Activated CD4-positive, CD25-positive, alpha-beta regulatory T cell treated with anti-CD3 and anti-CD28 coated beads, Interleukin-2, amount 50 U/mL, for 72 hours (primary cell): ENCODE data around the gene ADAMTS6.

Experiments used
- DNase-seq: peaks from one replicate; pipeline ENCODE4 v3.0.0; 2021

ADAMTS6 gene

DNA sequence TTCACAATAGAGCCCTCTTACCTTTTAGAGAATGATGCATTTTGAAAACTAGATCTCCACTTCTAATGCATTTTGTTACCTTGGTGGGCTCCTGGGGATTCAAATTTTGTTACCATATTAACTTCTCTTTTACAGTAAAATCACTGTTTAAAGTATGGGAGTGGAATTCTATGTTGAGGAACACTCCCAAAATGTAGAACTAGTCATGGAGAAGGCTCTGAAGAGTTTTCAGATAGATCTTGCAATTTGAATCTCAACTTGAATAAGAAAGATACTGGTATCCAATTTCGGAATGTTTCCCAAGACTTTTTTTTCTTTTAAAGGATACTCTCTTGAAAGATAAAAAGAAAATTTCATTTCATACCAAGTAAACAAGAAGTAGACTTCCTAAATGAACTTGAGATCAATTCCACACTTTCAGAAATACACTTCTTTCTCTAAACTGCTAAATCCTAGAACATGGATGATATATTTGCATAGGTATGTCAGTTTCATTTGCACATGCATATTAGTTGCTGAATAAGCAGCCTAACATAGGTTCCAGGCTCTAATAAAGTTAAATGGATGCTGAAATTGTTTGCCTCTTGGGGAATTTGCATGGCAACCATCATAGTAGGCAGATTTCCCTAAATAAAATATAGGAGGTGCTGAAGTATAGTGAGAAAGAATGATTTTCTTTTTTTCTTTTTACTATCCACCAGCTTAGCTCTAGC is 205.4 kb downstream of the ADAMTS6 start:
- DNase-seq = no peak

DNA sequence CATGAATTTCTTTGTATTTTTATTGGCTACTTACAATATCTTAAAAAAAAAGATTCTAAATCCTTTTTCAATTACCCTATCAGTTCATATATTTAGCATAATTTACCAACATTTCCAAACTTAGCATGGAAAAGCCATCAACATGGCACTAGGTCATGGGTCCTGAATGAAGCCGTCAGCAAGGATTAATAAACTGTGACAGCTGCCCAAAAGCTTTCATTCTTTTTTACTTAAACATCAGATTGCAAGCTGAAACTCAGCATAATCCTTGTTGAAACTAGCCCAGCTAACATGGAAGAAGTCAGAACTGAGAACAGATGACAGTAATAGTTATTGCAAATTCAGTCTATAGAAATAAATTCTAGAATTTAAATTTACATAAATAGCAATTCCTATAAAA is 209.8 kb downstream of the ADAMTS6 start:
- DNase-seq = no peak

DNA sequence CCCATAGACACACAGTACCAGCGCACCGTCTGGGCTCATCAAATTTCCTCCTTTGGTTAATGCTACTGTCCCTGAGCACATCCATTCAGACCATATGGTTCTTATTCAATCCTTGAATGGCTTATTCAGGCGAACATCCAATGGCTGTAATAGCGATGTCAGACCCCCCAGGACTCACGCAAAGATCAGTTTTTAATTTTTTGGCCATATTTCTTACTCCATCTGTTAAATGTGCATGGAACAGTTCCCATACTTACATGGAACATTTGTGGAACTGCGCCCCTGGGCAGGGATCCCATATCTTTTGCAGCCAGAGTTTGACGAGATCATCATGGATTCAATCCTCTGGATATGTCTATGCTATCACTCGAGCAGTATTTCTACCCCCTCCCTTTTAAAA is 213.2 kb downstream of the ADAMTS6 start:
- DNase-seq = no peak

DNA sequence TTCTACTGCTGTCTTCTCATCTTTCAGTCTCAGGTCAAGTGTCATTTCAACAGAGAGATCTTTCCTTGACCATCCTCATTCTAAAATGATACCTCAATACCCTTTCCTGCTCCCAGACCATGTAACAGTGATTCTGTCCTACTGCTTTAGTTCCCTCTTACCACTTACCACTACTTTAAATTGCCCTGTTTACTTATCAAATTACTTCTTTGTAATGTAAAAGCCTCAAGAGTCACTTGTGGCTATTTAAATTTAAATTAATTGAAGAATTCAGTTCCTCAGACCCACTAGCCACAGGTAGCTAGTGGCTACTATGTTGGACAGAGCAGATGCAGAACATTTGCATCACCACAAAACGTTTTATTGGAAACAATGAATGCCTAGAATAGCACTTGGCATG is 217.3 kb downstream of the ADAMTS6 start:
- no peak for DNase-seq

DNA sequence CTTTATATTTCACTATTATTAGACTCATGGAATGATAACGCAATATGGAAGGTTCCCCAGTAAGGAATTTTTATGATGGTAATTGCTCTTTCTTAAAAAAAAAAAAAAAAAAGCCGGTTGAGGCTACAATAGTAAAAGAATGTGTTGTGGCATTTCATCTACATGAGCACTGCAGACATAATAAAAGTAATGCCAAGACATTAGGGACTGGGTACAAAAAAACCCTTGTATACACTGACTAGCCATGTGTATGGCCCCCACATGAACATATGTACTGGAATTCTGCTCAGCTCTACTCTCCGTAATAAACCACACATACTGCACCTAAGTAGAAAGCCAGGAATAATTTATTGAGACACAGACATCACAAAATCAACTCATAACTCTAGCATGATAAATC is 218.4 kb downstream of the ADAMTS6 start:
- no peak for DNase-seq

DNA sequence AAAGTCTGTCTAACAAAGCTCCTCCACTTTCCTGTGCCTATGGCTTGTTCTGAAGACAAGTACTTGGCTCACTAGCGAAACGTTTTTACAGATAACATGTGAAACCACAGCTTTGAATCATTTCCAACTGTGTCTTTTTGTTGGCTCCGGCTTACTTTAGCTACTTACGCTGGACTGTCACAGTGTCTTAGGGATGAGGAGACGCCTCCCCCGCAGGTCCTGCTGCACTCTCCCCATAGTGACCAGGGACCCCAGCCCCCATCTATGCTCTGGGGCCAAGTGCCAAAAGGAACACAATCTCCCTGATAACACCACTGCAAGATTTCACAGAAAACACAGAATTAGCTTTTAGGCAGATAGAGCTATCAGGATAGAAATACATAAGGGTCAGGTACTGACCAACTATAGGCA is 219.1 kb downstream of the ADAMTS6 start:
- DNase-seq = no peak

DNA sequence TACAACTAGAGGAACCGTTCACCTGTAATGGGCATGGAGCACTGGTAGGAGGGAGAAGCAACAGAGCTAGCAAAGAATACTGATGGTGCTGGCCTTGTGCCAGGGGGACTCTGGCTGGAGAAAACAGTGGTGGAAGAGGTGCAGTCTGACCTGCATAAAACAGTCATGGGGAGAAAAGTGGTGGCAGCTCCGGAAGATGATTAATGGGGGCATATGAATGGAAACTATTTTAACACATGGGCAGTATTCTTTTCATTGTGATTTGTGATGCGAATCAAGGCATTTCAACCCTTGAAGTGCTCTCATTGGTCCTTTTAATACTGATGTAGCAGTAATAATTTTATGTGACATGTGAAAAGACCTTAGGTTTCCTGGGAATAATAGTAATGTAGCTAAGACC is 219.6 kb downstream of the ADAMTS6 start:
- DNase-seq = no peak

DNA sequence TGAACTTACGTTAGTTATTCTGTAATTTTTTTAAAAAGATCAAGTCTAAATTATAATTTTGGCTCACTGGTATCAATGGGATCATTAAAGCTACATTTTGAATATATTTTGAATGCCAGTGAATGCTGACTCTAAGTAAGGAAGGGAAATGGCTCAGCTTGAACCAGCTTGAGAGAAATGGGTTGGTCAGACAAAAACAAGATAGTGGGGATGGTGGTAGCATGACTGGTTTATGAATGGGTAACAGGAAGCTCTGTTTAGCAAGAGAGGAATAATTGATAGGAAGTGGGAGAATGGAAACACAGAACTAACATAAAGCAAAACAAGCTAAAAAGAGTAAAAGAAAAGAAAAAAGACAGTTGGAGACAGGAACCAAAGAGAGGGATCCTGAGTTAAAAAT is 220.2 kb downstream of the ADAMTS6 start:
- no peak for DNase-seq

DNA sequence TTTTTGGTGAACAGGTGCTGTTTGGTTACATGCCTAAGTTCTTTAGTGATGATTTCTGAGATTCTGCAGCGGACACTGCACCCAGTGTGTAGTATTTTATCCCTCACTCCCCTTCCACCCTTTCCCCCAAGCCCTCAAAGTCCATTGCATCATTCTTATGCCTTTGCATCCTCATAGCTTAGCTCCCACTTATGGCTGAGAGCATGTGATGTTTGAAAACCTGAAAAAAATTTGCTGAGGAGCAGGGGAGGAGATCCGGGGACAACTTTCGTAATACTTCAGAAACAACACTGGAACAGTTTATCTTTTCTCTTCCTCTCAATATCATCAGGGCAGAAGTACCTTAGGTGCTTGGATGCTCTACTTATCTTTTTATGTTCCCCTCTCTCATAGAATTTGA is 226.4 kb downstream of the ADAMTS6 start:
- no peak for DNase-seq

DNA sequence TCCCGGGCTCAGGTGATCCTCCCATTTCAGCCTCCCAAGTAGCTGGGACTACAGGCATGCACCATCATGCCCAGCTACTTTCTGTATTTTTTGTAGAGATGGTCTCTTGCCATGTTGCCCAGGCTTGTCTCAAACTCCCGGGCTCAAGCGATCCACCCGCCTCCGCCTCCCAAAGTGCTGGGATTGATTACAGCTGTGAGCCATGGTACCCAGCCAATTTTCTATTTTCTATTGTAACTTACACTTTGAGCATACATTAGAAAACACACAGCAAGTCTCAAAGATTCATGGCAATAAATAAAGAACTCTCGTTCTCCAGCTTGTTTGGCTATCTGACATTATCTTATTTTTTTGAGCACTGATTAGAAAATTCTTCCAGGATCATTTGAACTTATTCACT is 228.7 kb downstream of the ADAMTS6 start:
- DNase-seq = no peak

DNA sequence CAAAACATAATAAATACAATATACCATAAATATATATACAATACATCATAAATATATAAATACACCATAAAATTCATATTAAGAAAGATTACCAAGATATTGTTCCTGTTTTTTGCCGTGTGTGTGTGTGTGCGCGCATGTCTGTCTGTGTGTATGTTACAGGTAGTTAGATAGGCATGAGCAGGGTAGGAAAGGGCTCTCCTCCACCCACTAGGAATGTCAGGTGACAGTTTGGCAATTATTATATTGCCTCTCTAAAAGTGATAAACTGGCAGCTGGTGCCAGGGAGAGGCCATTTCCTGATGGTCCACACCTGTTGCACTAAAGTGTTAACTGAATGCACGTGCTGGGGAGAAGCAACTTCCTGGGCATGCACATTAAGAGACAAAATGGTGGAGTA is 232.8 kb downstream of the ADAMTS6 start:
- DNase-seq = no peak

DNA sequence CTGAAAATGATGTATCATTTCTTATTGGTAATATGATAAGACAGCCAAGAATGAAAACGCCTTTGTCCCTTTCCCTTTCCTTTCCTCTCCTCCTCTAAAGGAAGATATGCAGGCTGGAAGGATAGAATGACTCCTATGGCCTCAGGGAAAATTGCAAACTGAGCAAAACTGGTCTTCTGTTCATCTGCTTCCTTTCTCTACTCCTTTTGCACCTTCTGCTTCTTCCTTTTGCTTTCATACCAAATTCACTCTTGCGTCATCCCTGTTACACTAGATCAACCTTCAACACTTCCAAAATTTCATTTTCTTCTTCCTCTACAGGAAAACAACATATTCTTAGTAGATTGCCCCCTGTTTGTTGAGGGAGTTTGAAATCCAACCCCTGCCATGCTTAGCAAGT is 234.1 kb downstream of the ADAMTS6 start:
- DNase-seq = no peak

DNA sequence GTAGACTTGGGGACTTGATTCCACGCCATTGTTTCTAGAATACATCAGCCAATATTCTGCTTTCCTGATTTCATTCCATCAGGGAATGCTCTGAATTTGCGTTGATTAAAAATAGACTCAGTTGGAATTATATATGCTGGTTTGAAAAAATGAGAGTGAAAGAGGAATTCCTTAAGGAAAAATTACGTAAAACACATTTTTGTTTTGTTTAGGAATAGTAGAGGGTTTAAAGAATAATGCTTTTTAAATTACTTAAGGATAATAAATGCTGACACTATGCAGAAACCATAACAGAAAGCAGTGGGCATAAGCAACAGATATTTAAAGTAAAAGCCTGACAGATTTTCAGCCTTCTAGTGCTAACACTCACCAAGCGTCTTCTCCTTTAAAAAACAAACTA is 235.0 kb downstream of the ADAMTS6 start:
- DNase-seq = no peak

DNA sequence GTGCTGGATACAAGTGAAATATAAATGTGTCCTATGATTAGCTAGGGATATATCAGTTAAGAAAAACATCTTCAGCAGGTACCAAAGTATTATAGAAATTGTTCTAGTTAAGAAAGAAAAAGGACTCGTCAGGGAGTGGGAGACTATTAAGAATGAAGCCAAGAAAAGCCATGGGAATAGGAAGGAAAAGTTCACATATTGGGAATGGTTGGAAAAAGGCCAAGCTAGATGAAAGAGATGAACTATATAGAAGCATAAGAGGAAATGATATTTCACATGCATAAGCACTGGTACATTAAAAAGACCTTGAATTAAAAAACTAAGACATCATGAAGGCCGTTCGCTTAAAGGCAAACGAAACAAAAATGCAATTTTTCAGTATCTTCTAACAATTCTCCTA is 237.7 kb downstream of the ADAMTS6 start:
- DNase-seq = no peak

DNA sequence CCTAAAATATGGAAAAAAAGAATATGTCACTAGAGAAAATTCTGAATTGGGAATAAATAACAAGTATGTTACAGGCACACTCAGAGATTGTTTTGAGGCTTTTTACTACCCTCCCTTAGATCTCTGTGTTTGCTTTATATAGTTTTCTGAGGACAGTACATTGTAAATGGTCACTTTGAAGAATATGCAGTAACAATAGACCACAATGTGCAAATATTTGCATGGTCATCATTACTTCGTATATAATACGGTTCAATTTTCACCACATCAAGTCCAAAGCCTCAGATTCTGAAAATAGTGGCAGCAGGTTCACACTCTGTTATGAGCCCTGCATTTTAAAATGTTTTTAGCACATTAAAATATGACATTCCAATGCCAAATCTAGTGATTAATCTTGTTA is 238.6 kb downstream of the ADAMTS6 start:
- no peak for DNase-seq

DNA sequence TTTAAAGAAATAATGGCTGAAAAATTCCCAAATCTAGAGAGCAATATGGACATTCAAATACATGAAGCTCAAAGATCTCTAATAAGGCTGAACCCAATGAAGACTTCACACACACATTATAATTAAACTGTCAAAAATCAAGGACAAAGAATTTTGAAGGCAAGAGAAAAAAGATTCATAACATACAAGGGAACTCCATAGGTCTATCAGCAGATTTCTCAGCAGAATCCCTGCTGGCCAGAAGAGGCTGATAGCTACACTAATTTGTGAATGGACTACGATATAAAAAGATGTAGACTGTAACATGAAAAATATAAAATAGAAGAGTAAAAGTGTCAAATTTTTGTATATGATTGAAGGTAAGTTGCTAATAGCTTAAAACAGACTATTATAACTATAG is 251.9 kb downstream of the ADAMTS6 start:
- DNase-seq = no peak

DNA sequence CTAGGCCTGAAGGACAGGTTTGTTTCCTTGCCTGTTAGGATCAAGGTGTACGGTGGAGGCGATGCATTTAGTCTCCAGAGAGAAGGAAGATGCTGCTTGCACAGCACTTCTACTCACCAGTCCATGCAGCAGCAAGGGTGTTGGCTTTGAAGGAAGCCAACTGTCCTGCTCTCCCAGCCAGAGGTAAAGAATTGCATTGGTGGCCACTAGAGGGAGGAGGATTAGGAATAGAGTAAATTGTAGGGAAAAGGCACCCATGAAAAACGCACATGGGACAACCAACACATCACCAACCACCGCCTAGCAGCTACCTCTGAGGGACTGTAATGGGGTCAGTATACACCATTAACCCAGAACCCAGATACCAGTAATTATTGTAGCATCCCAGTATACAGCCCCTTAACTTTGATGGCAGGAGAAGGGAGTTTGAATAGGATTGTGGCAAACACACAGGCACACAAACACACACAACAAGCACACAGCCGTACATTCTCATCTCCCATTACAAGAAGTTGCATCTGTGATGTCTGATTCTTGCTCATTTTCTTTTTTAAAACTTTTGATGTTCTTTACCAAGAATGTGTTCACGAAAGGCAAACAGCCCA is 267.7 kb downstream of the ADAMTS6 start:
- no peak for DNase-seq

DNA sequence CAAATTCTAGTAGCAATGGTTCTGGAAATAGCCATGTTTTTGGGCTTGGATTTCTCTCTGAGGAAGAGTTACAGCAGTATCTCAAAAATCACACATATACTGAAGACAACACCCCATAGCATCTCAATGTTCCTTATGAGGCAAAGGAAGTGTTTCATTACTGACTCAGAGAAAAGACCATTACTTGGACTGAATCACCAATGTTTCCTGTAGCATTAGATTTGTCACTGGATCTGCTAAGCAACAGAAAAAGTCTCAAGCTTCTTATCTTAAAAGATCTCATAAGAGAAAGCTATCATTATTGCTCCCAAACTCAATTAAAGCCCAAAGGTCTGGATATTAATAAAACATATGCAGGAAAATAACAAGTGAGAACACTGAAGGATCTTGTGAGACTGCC is 272.4 kb downstream of the ADAMTS6 start:
- DNase-seq = no peak

DNA sequence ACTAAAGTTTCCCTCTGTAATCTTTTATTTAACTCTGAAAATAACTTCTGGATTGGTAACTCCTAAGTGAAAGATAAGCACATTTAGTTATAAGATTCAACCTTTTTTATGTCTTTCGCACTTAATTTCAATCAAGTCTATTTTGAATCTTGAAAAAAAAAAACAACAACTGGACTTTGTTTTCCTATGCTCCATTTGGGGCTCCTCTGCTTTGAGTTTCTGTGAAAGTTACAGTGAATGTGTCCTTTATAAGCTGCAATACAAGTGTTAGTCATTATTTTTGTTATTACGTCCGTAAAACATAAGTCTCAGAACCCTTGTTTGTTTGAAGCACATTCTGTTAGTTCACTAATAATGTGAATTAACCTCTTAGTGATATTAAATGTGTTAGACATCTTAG is 276.8 kb downstream of the ADAMTS6 start:
- DNase-seq = no peak

DNA sequence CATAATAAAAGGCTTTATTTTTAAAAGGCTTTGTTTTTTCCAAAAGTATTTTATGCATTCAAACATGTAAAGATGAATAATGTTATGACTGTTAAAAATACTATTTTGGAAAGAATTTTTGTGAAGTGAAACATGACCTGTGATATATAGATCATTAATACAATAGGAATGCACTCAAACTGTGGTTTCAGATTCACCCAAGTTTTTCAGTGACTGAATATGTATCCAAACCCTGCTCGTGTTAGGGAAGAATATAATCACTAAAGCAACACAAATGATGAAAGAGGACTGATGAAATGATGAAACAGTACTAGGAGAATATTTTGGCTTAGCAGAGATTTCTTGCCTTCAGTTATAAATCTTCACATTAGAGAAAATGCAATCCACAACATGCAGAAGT is 278.0 kb downstream of the ADAMTS6 start:
- DNase-seq = no peak

DNA sequence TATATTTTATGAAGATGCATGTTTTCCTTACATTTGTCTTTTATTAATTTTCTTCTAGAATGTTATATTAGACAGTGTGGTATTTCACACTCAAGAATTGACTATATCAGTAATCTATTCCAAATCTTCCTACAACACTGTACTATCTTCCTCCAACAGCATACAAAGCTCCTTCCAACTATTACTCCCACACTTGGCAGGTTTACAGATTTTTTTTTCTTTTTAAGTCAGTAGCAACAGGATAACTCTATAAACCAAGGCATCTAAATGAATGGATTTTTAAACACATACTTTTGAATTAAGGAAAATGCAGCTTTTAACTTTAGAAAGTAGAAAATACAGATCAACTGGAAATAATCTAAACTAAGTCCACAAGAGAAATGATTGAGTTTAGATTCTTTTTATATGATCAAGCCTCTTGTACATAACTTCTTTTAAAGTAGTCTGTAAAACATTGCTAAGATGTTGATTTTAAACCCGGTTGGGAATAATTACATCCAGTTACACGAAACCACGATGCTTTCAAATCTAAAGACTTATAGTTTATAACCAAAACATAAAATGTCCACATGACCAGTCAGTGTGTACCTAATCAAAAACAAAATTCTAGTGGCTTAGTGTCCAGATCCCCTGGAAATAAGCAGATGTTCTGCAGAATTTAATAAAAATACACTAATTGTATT is 281.6 kb downstream of the ADAMTS6 start:
- DNase-seq = no peak

DNA sequence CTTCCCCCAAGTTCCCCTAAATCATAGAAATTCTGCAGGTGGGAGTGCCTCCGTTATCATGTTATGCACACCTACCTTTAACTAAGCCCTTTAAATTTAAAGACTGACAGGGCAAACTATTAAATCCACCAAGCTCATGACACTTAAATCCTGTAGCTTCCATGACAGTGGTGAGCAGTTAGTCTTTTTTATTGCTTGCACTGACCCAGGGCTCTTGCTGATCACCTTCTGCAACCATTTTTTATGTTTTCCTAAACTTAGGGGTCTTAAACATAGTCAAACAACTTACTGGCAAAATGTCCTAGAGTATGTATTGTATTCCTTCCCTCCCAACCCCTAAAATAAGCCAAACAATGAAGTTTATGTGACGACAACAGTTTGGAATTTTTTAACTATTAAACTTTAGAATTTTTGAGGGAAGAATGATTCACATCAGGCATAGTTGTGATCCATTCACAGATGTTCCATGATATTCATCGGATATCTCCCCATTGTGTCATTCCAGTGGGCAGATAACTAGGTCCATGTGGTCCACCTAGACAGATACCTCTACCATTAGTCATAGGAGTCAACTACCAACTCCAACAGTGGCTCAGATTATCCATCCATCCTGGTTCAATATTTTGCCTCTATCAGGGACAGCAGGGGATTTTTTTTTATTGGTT is 283.1 kb downstream of the ADAMTS6 start:
- no peak for DNase-seq

DNA sequence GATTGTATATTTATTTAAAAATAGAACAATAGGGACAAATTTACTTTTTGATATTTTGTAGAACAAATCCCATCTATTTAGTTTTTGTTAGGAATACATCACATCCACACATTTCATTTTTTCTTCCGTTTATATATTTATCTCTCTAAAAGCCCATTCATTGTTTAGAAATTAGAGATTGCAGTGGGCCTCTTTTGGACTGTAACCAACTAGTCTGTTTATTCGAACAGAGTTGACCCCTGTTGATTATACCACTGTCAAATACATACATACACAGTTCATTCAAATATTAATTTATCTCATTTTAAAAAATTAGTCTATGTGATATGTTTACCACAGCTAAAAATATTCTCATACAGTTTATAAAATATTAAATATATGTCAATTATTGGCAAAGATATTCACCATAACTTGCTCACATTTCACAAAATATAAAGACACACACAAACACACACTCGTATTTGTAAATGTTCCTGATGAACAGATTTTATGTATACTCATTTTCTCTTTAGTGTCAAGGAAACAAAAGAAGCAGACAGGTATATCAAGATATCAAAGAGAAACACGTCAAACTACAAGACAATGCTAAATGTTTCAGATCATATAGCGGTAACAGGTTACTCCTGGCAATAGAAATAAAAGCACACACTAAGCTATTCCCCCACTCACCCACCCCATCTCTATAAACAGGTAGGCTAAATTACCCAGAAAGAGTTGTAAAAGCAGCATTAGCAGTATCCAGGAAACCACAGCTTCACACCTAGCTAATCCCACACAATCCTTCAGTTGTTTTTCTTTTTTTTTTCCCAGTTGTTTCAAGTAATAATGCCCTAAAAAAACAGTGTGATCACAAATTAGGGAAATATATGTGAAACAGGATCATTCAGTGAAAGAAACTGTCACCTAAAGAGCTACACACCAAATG is 283.9 kb downstream of the ADAMTS6 start:
- DNase-seq = no peak
